NCI-H748 (cell line): Measurements from ENCODE around the gene RAP1GAP.

Source experiments
- DNase-seq: peaks from one replicate; lab custom pipeline; 2025; ENCODE audit not compliant: unreplicated experiment; lab: John Stamatoyannopoulos, UW

The RAP1GAP gene

GRCh38 chr1:21596174-21596573 is 73.0 kb downstream of the RAP1GAP start:
- no peak for DNase-seq

- DNase-seq: peak; percentile 49
Measured at GRCh38 chr1:21594935-21595897, 73.9 kb downstream of the RAP1GAP start.

GRCh38 chr1:21594501-21594900 is 74.7 kb downstream of the RAP1GAP start:
- DNase-seq: no peak

GRCh38 chr1:21593231-21593630 is 75.9 kb downstream of the RAP1GAP start:
- no peak for DNase-seq

GRCh38 chr1:21592086-21592865 is 76.9 kb downstream of the RAP1GAP start:
- DNase-seq: no peak

- DNase-seq: no peak
Measured at GRCh38 chr1:21590934-21591333, 78.2 kb downstream of the RAP1GAP start.

- peak; percentile 15 for DNase-seq
Measured at GRCh38 chr1:21590126-21590880, 78.9 kb downstream of the RAP1GAP start.

- DNase-seq: no peak
Measured at GRCh38 chr1:21589618-21590017, 79.5 kb downstream of the RAP1GAP start.

GRCh38 chr1:21587602-21587953 is 81.6 kb downstream of the RAP1GAP start:
- no peak for DNase-seq

- DNase-seq: no peak
Measured at GRCh38 chr1:21586846-21587601, 82.1 kb downstream of the RAP1GAP start.

- DNase-seq: no peak
Measured at GRCh38 chr1:21586222-21586621, 82.9 kb downstream of the RAP1GAP start.

GRCh38 chr1:21585037-21585436 is 84.1 kb downstream of the RAP1GAP start:
- no peak for DNase-seq

GRCh38 chr1:21584096-21584495 is 85.1 kb downstream of the RAP1GAP start:
- no peak for DNase-seq

GRCh38 chr1:21579791-21580190 is 89.4 kb downstream of the RAP1GAP start:
- DNase-seq: no peak

GRCh38 chr1:21577933-21578332 is 91.2 kb downstream of the RAP1GAP start:
- DNase-seq: no peak

- DNase-seq: no peak
Measured at GRCh38 chr1:21577324-21577723, 91.8 kb downstream of the RAP1GAP start.

- no peak for DNase-seq
Measured at GRCh38 chr1:21576798-21577187, 92.4 kb downstream of the RAP1GAP start.

GRCh38 chr1:21576031-21576797 is 92.9 kb downstream of the RAP1GAP start:
- DNase-seq: no peak

- no peak for DNase-seq
Measured at GRCh38 chr1:21575351-21575942, 93.7 kb downstream of the RAP1GAP start.
